Measurements from ENCODE around the gene KRT73.

Gene KRT73

GRCh38 chr12:52582486-52582885 is 35.9 kb downstream of the KRT73 start:
- ATAC-seq (ENCODE audit: low read depth) (peak; percentile 1; the same call in 1 of the 3 replicates), DNase-seq (ENCODE audit: low spot score) (no peak)
- peak overlapping the region; percentile 83 for H3K27ac ChIP-seq (ENCODE audit: poor library complexity, severe bottlenecking)
- no peaks in the 10 kb centered on the region for H3K27me3 ChIP-seq (ENCODE audit: insufficient read depth, poor library complexity, severe bottlenecking)
- H3K9me3 ChIP-seq (ENCODE audit: severe bottlenecking): no peaks in the 10 kb centered on the region
- no peak for TF ChIP-seq CTCF (IDR thresholded peaks at IDR 0.05; ENCODE audit: poor library complexity, severe bottlenecking)
- H3K4me1 ChIP-seq (ENCODE audit: insufficient read depth, poor library complexity, severe bottlenecking): peaks cover 40% of the 10 kb centered on the region
- no peak overlapping the region for H3K4me3 ChIP-seq (ENCODE audit: severe bottlenecking)
- H3K36me3 ChIP-seq (ENCODE audit: low read depth): no peaks in the 10 kb centered on the region

DNA sequence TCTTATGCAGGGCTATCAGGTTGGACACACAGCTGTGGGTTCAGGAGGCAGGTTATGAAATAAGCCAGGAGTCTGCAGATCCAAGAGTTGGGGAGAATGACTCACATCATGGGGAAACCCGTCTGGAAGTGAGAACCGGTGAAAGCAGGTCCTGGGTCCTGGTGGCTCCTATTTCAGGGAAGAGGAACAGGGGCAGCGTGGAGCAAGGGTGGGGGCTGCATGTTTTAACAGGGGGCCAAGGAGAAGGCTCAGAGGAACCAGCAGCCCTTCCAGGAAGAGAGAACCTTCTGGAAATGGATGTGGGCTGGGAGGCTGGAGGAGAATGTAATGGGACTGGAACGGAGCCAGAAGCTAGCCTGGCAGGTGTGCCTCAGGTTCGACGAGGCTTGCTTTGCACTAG is 36.9 kb downstream of the KRT73 start:
- ATAC-seq (ENCODE audit: low read depth): peak; percentile 64
- H3K36me3 ChIP-seq (ENCODE audit: low read depth): no peaks in the 10 kb centered on the region
- H3K4me3 ChIP-seq (ENCODE audit: severe bottlenecking): no peak overlapping the region
- H3K9me3 ChIP-seq (ENCODE audit: severe bottlenecking): no peaks in the 10 kb centered on the region
- H3K27me3 ChIP-seq (ENCODE audit: insufficient read depth, poor library complexity, severe bottlenecking): no peaks in the 10 kb centered on the region
- TF ChIP-seq CTCF (IDR thresholded peaks at IDR 0.05; ENCODE audit: poor library complexity, severe bottlenecking): no peak
- peaks cover 40% of the 10 kb centered on the region for H3K4me1 ChIP-seq (ENCODE audit: insufficient read depth, poor library complexity, severe bottlenecking)
- peak; percentile 71 for DNase-seq (ENCODE audit: low spot score)
- peak overlapping the region; percentile 83 for H3K27ac ChIP-seq (ENCODE audit: poor library complexity, severe bottlenecking)

- Histone ChIP-seq H3K27me3 (ENCODE audit: insufficient read depth, poor library complexity, severe bottlenecking) (no peaks in the 10 kb centered on the region), H3K4me3 (ENCODE audit: severe bottlenecking) (no peak overlapping the region), H3K36me3 (ENCODE audit: low read depth) (no peaks in the 10 kb centered on the region), H3K27ac (ENCODE audit: poor library complexity, severe bottlenecking) (peak overlapping the region; percentile 83), H3K9me3 (ENCODE audit: severe bottlenecking) (no peaks in the 10 kb centered on the region), H3K4me1 (ENCODE audit: insufficient read depth, poor library complexity, severe bottlenecking) (peaks cover 40% of the 10 kb centered on the region)
- DNase-seq (ENCODE audit: low spot score) (peak; percentile 38), ATAC-seq (ENCODE audit: low read depth) (no peak)
- TF ChIP-seq CTCF (IDR thresholded peaks at IDR 0.05; ENCODE audit: poor library complexity, severe bottlenecking): no peak
These were observed 37.3 kb downstream of the KRT73 start for GRCh38 chr12:52581066-52581465.

- H3K4me3 ChIP-seq (ENCODE audit: severe bottlenecking): no peak overlapping the region
- H3K9me3 ChIP-seq (ENCODE audit: severe bottlenecking): no peaks in the 10 kb centered on the region
- H3K27me3 ChIP-seq (ENCODE audit: insufficient read depth, poor library complexity, severe bottlenecking): no peaks in the 10 kb centered on the region
- H3K27ac ChIP-seq (ENCODE audit: poor library complexity, severe bottlenecking): peak overlapping the region; percentile 83
- DNase-seq (ENCODE audit: low spot score) (peak; percentile 19), ATAC-seq (ENCODE audit: low read depth) (no peak)
- no peak for TF ChIP-seq CTCF (IDR thresholded peaks at IDR 0.05; ENCODE audit: poor library complexity, severe bottlenecking)
- peaks cover 40% of the 10 kb centered on the region for H3K4me1 ChIP-seq (ENCODE audit: insufficient read depth, poor library complexity, severe bottlenecking)
- H3K36me3 ChIP-seq (ENCODE audit: low read depth): no peaks in the 10 kb centered on the region
These were observed 37.9 kb downstream of the KRT73 start for GRCh38 chr12:52580496-52580895.

- Histone ChIP-seq H3K9me3 (ENCODE audit: severe bottlenecking) (no peaks in the 10 kb centered on the region), H3K27ac (ENCODE audit: poor library complexity, severe bottlenecking) (peak overlapping the region; percentile 83), H3K4me1 (ENCODE audit: insufficient read depth, poor library complexity, severe bottlenecking) (peaks cover 40% of the 10 kb centered on the region), H3K4me3 (ENCODE audit: severe bottlenecking) (no peak overlapping the region), H3K27me3 (ENCODE audit: insufficient read depth, poor library complexity, severe bottlenecking) (no peaks in the 10 kb centered on the region), H3K36me3 (ENCODE audit: low read depth) (no peaks in the 10 kb centered on the region)
- ATAC-seq (ENCODE audit: low read depth) (peak; percentile 52), DNase-seq (ENCODE audit: low spot score) (peak; percentile 36)
- no peak for TF ChIP-seq CTCF (IDR thresholded peaks at IDR 0.05; ENCODE audit: poor library complexity, severe bottlenecking)
These were observed 38.6 kb downstream of the KRT73 start for GRCh38 chr12:52579468-52580465.

All from RWPE2 (cell line).